ENCODE results near the gene MCCC1.

GRCh38 chr3:183061391-183062172, 37.7 kb downstream of the MCCC1 start:
- TF ChIP-seq CTCF (IDR thresholded peaks at IDR 0.05) = no peak
- no peak for TF ChIP-seq EZH2 (IDR thresholded peaks at IDR 0.05; ENCODE audit: borderline replicate concordance, insufficient read depth, low read depth, low read length, poor library complexity, severe bottlenecking)
